Urinary bladder (tissue), 4 donors: ENCODE data around the gene CACNG6. TPM values are rescaled to one million over a fixed set of nuclear protein-coding genes. Genes with fewer than 3 reads are reported as not detected.

Source experiments
- DNase-seq: peaks from one replicate; pipeline ENCODE4 v3.0.0-alpha.2; 2015; ENCODE audit errors: extremely low spot score
- H3K27ac ChIP-seq: one replicate; pipeline ENCODE4 v1.5.1; 2013; ENCODE audit warnings: low read depth, mild to moderate bottlenecking, moderate library complexity
- H3K36me3 ChIP-seq: one replicate; pipeline ENCODE4 v1.6.1; 2013; ENCODE audit warnings: mild to moderate bottlenecking, moderate library complexity; ENCODE audit not compliant: insufficient read depth
- H3K4me1 ChIP-seq: one replicate; pipeline ENCODE4 v1.6.1; 2013; ENCODE audit warnings: mild to moderate bottlenecking, moderate library complexity; ENCODE audit not compliant: insufficient read depth
- H3K4me3 ChIP-seq: one replicate; pipeline ENCODE4 v1.5.1; 2013; ENCODE audit warnings: low read depth, low read length
- WGBS: extraction: QIAGEN DNeasy Blood & Tissue Kit; methylation state at CpG from one replicate; pipeline ENCODE4 v1.1.7; 2013; 5-methylcytosine and 5-hydroxymethylcytosine counted together
- polyA plus RNA-seq: library from polyadenylated mRNA; stranded (reverse); fragments of 200-250 nt; gene quantifications from one replicate; pipeline ENCODE4 v1.2.3, GENCODE V29; 2013
- total RNA-seq: library from RNA; depleted of rRNA; stranded (reverse); fragments of >200 nt; gene quantifications from one replicate; pipeline ENCODE4 v1.2.3, GENCODE V29; 2014
- donor health status: healthy with polysubstance abuse.
- donor health status: healthy.

Gene CACNG6
- total and polyA plus RNA-seq, 2 donors: 1.3 TPM; not detected in 1

GRCh38 chr19:53999694-54000093 is 8.3 kb downstream of the CACNG6 start:
- H3K4me3 ChIP-seq: no peak overlapping the region
- 72% methylated on average over 5 of the region's 5 CpGs for WGBS
- H3K4me1 ChIP-seq: no peaks in the 10 kb centered on the region
- no peaks in the 10 kb centered on the region for H3K36me3 ChIP-seq
- no peak for DNase-seq
- H3K27ac ChIP-seq: no peak overlapping the region

GRCh38 chr19:54001496-54001895 is 10.1 kb downstream of the CACNG6 start:
- WGBS: 63% methylated on average over 2 of the region's 2 CpGs
- DNase-seq: no peak
- Histone ChIP-seq H3K36me3 (no peaks in the 10 kb centered on the region), H3K4me1 (no peaks in the 10 kb centered on the region), H3K27ac (no peak overlapping the region), H3K4me3 (no peak overlapping the region)

DNA sequence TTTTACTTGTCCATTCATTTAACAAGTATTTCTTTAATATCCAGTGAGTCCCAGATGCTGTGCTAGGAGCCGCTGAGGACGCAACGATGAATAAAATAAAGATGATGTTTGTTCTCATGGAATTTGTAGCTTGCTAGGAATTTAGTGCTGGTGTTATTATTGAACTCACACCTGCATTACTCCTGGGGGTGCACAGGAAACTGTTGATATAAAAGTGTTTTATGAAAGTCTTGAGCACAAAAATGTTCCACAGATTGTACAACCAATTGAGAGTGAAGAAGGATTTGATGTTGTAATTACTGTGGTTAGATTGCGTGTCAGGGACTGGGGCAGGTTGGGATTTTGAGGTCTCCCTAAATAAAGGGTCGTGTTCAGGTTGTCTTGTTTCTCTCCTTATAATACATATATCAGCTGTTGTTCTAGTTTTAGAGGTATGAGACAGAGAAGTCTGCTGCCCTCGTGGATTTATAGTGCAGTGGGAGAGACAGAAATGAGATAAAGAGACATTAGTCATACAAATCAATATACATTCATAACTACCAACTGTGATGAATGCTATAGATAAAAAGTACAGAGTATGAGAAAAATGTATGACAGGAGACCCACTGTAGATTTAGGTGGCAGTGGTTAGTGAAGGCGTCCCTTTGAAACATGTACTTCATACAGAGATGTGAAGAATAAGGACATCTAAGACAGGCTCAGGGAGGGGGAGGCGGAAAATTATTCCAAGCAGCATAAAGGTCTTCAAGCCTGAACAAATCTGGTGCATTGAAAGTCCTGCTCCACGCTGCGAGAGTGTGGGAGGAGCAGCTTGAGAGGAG is 11.3 kb downstream of the CACNG6 start:
- H3K27ac ChIP-seq: no peak overlapping the region
- no peaks in the 10 kb centered on the region for H3K4me1 ChIP-seq
- DNase-seq: no peak
- H3K36me3 ChIP-seq: no peaks in the 10 kb centered on the region
- WGBS: 65% methylated on average over 10 of the region's 10 CpGs
- H3K4me3 ChIP-seq: no peak overlapping the region

GRCh38 chr19:54009440-54009839 is 18.0 kb downstream of the CACNG6 start:
- no peak for DNase-seq
- Histone ChIP-seq H3K27ac (no peak overlapping the region), H3K36me3 (no peaks in the 10 kb centered on the region), H3K4me3 (no peak overlapping the region), H3K4me1 (no peaks in the 10 kb centered on the region)
- WGBS: 83% methylated on average over 8 of the region's 8 CpGs

GRCh38 chr19:54010474-54010873 is 19.0 kb downstream of the CACNG6 start:
- no peak for DNase-seq
- Histone ChIP-seq H3K27ac (no peak overlapping the region), H3K4me1 (no peaks in the 10 kb centered on the region), H3K36me3 (no peaks in the 10 kb centered on the region), H3K4me3 (no peak overlapping the region)
- 84% methylated on average over 6 of the region's 6 CpGs for whole genome bisulfite sequencing

GRCh38 chr19:54011507-54012211 is 20.2 kb downstream of the CACNG6 start:
- H3K4me1 ChIP-seq: no peaks in the 10 kb centered on the region
- DNase-seq: no peak
- no peak overlapping the region for H3K4me3 ChIP-seq
- 30% methylated on average over 36 of the region's 36 CpGs for WGBS
- H3K36me3 ChIP-seq: no peaks in the 10 kb centered on the region
- no peak overlapping the region for H3K27ac ChIP-seq

GRCh38 chr19:54013866-54014265 is 22.4 kb downstream of the CACNG6 start:
- Histone ChIP-seq H3K4me1 (no peaks in the 10 kb centered on the region), H3K4me3 (no peak overlapping the region), H3K27ac (no peak overlapping the region), H3K36me3 (no peaks in the 10 kb centered on the region)
- DNase-seq: no peak
- 76% methylated on average over 8 of the region's 8 CpGs for WGBS

DNA sequence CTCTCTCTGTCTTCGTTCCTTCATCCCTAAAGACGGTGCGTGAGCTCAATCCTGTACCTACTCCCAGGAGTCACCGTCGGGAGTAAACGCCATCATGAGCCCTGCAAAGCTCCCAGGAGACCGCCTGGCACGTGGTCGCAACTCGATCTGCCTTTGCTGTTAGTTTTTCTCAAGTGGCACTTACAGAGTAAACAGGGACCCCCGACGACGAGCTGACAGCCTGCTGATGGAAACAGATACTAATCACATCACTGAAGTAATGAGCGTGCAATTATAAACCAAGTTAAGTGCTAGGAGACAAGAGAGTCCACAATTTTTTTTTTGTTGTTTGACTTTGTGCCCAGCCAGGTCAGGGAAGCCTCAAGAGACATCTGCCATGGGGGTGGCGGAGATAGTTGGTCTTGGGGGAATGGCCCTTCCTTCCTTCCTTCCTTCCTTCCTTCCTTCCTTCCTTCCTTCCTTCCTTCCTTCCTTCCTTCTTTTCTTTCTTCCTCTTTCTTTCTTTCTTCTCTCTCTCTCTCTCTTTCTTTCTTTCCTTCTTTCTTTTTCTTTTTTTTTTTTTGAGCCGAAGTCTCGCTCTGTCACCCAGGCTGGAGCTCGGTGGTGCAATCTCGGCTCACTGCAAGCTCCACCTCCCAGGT is 23.6 kb downstream of the CACNG6 start:
- DNase-seq: no peak
- Histone ChIP-seq H3K27ac (no peak overlapping the region), H3K36me3 (no peaks in the 10 kb centered on the region), H3K4me3 (no peak overlapping the region), H3K4me1 (no peaks in the 10 kb centered on the region)
- 46% methylated on average over 19 of the region's 19 CpGs for WGBS

- no peak overlapping the region for H3K27ac ChIP-seq
- H3K4me1 ChIP-seq: no peaks in the 10 kb centered on the region
- no peak overlapping the region for H3K4me3 ChIP-seq
- WGBS: 79% methylated on average over 4 of the region's 4 CpGs
- DNase-seq: no peak
- H3K36me3 ChIP-seq: no peaks in the 10 kb centered on the region
These were observed 25.8 kb downstream of the CACNG6 start for GRCh38 chr19:54017261-54017660.

GRCh38 chr19:54021363-54021762 is 29.9 kb downstream of the CACNG6 start:
- 86% methylated on average over 8 of the region's 8 CpGs for WGBS
- Histone ChIP-seq H3K27ac (no peak overlapping the region), H3K4me3 (no peak overlapping the region), H3K36me3 (no peaks in the 10 kb centered on the region), H3K4me1 (peaks cover 1% of the 10 kb centered on the region)
- no peak for DNase-seq

- Histone ChIP-seq H3K27ac (no peak overlapping the region), H3K36me3 (no peaks in the 10 kb centered on the region), H3K4me1 (peaks cover 1% of the 10 kb centered on the region), H3K4me3 (no peak overlapping the region)
- DNase-seq: no peak
- WGBS: 93% methylated on average over 13 of the region's 13 CpGs
These were observed 30.5 kb downstream of the CACNG6 start for GRCh38 chr19:54021932-54022331.

DNA sequence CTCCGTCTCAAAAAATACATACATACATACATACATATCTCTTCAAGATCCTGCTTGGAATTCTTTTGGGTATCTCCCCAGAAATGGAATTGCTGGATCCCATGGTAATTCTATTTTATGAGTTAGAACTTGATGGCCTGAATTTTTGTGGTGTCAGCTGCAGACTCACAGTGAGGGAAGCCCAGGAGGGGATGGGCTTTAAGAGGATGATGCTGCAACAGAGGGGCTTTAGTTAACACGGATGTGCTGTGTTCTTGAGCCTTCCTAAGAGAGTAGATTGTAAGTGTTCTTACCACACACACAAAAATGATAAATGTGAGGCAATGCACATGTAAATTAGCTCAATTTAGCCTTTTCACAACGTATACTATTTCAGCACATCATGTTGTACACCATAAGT is 31.8 kb downstream of the CACNG6 start:
- H3K27ac ChIP-seq: no peak overlapping the region
- 35% methylated on average over 3 of the region's 3 CpGs for WGBS
- no peak overlapping the region for H3K4me3 ChIP-seq
- no peaks in the 10 kb centered on the region for H3K36me3 ChIP-seq
- H3K4me1 ChIP-seq: peaks cover 1% of the 10 kb centered on the region
- DNase-seq: no peak

DNA sequence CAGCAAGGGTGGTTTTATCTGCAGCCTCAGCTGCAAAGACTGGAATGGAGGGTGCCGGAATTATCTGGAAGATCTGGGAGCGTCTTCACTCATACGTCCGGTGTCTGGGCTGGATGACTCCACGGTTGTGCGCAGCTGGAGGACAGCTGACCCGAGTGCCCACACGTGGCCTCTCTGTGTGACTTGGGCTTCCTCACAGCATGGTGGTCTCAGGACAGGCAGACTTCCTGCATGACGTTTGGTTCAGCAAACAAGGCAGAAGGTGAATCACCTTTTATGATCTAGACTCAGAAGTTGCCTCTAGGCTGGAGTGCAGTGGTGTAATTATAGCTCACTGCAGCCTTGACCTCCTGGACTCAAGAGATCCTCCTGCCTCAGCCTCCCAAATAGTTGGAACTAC is 33.2 kb downstream of the CACNG6 start:
- no peak overlapping the region for H3K27ac ChIP-seq
- H3K36me3 ChIP-seq: no peaks in the 10 kb centered on the region
- H3K4me1 ChIP-seq: peaks cover 1% of the 10 kb centered on the region
- no peak overlapping the region for H3K4me3 ChIP-seq
- no peak for DNase-seq
- 76% methylated on average over 9 of the region's 9 CpGs for WGBS

- H3K36me3 ChIP-seq: no peaks in the 10 kb centered on the region
- WGBS: 69% methylated on average over 7 of the region's 7 CpGs
- no peak for DNase-seq
- H3K4me3 ChIP-seq: no peak overlapping the region
- peaks cover 1% of the 10 kb centered on the region for H3K4me1 ChIP-seq
- H3K27ac ChIP-seq: no peak overlapping the region
These were observed 35.2 kb downstream of the CACNG6 start for GRCh38 chr19:54026656-54027055.
